DOHH2 (cell line): ENCODE data around the gene MIEF1.
A peak's percentile ranks its signal among the peaks of the same experiment; 100 is the strongest.

Experiments
- EZH2phosphoT487 ChIP-seq: fragments of 200-600 bp; sonication (generic); IDR thresholded peaks from 2 replicates; pipeline ENCODE4 v1.6.1; 2017; ENCODE audit warnings: borderline replicate concordance, mild to moderate bottlenecking, antibody characterized with exemption, low read length, moderate library complexity, mixed read lengths
- TF ChIP-seq, protein P1 (sequence below): fragments of 200-600 bp; sonication (generic); IDR thresholded peaks from one replicate; pipeline ENCODE4 v1.5.1; 2014; ENCODE audit warnings: antibody characterized with exemption, mild to moderate bottlenecking, low read depth, low read length; ENCODE audit not compliant: poor library complexity, severe bottlenecking

- TF ChIP-seq, protein P1, sequence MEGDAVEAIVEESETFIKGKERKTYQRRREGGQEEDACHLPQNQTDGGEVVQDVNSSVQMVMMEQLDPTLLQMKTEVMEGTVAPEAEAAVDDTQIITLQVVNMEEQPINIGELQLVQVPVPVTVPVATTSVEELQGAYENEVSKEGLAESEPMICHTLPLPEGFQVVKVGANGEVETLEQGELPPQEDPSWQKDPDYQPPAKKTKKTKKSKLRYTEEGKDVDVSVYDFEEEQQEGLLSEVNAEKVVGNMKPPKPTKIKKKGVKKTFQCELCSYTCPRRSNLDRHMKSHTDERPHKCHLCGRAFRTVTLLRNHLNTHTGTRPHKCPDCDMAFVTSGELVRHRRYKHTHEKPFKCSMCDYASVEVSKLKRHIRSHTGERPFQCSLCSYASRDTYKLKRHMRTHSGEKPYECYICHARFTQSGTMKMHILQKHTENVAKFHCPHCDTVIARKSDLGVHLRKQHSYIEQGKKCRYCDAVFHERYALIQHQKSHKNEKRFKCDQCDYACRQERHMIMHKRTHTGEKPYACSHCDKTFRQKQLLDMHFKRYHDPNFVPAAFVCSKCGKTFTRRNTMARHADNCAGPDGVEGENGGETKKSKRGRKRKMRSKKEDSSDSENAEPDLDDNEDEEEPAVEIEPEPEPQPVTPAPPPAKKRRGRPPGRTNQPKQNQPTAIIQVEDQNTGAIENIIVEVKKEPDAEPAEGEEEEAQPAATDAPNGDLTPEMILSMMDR: peak; percentile 90
- no peak for TF ChIP-seq EZH2phosphoT487
Observed at GRCh38 chr22:39496131-39496838, 5.8 kb upstream of the MIEF1 start.
